Activated T-cell treated with anti-CD3 and anti-CD28 coated beads, Interleukin-2, amount 50 U/mL, for 72 hours (primary cell): ENCODE data around the gene CCDC27. TPM values are rescaled to one million over a fixed set of nuclear protein-coding genes. Genes with fewer than 3 reads are reported as not detected.

Experiments used
- ATAC-seq, 2 donors: fragments of 150-1000 bp; cut with Tn5 transposase; replicated peaks in 1 of 2; 2 replicates each; pipeline ENCODE4 v1.10.0; 2021; ENCODE audit warnings: moderate library complexity in 2 of 2, mild to moderate bottlenecking in 1 of 2
- DNase-seq, 2 donors: peaks; one replicate each; pipeline ENCODE4 v3.0.0; 2021 to 2022; ENCODE audit warnings: mixed read lengths in 1 of 2
- H3K27ac Mint-ChIP-seq: one replicate; pipeline ENCODE4 v1.8.0; 2022; ENCODE audit warnings: mild to moderate bottlenecking, moderate library complexity, mixed read lengths
- H3K27me3 Mint-ChIP-seq: one replicate; pipeline ENCODE4 v1.8.0; 2022; ENCODE audit warnings: low read depth, mixed read lengths
- H3K36me3 Mint-ChIP-seq, 2 donors: one replicate each; pipeline ENCODE4 v1.8.0; 2022; ENCODE audit warnings: mixed read lengths in 2 of 2, mild to moderate bottlenecking in 1 of 2; ENCODE audit not compliant: insufficient read depth in 2 of 2
- H3K4me1 Mint-ChIP-seq: one replicate; pipeline ENCODE4 v1.8.0; 2022; ENCODE audit warnings: low read depth, mixed read lengths
- H3K4me3 Mint-ChIP-seq, 2 donors: one replicate each; pipeline ENCODE4 v1.8.0; 2022; ENCODE audit warnings: mild to moderate bottlenecking in 2 of 2, mixed read lengths in 2 of 2, moderate library complexity in 2 of 2
- H3K9me3 Mint-ChIP-seq, 2 donors: one replicate each; pipeline ENCODE4 v1.8.0; 2022; ENCODE audit warnings: mixed read lengths in 2 of 2
- total RNA-seq, 2 donors: library from RNA; stranded (reverse); gene quantifications; one replicate each; pipeline ENCODE4 v1.2.3, GENCODE V29; 2022

Gene CCDC27
- total RNA-seq, 2 donors from 2014 or later, result not detected

- no peak for DNase-seq
- Mint-ChIP-seq H3K36me3 (peaks cover 8 to 9% of the 10 kb centered on the region in 2 donors), H3K4me3 (no peak overlapping the region), H3K9me3 (no peaks in the 10 kb centered on the region), H3K4me1 (peaks cover 10% of the 10 kb centered on the region), H3K27me3 (no peaks in the 10 kb centered on the region), H3K27ac (no peak overlapping the region)
- ATAC-seq, result no peak
These were observed 31.6 kb downstream of the CCDC27 start for GRCh38 chr1:3783651-3784474.

GRCh38 chr1:3785045-3785444 is 32.8 kb downstream of the CCDC27 start:
- Mint-ChIP-seq H3K27me3 (no peaks in the 10 kb centered on the region), H3K36me3 (peaks cover 6 to 8% of the 10 kb centered on the region in 2 donors), H3K4me1 (peaks cover 10% of the 10 kb centered on the region), H3K9me3 (no peaks in the 10 kb centered on the region), H3K4me3 (no peak overlapping the region), H3K27ac (no peak overlapping the region)
- DNase-seq (no peak), ATAC-seq (no peak)

- DNase-seq (peak in 1 of 2 donors; percentile 26), ATAC-seq (no peak)
- no peak overlapping the region for H3K27ac Mint-ChIP-seq
- peaks cover 4 to 6% of the 10 kb centered on the region in 2 donors for H3K36me3 Mint-ChIP-seq
- H3K4me3 Mint-ChIP-seq, result no peak overlapping the region
- H3K9me3 Mint-ChIP-seq, result no peaks in the 10 kb centered on the region
- H3K27me3 Mint-ChIP-seq, result no peaks in the 10 kb centered on the region
- H3K4me1 Mint-ChIP-seq, result peaks cover 10% of the 10 kb centered on the region
These were observed 33.4 kb downstream of the CCDC27 start for GRCh38 chr1:3785456-3786157.

- Mint-ChIP-seq H3K27ac (peak overlapping the region; percentile 44), H3K9me3 (no peaks in the 10 kb centered on the region), H3K36me3 (peaks cover 4% of the 10 kb centered on the region in 2 donors), H3K4me1 (peaks cover 10% of the 10 kb centered on the region), H3K27me3 (no peaks in the 10 kb centered on the region), H3K4me3 (peak overlapping the region; percentile 15 to 78)
- DNase-seq (no peak), ATAC-seq (no peak)
These were observed 34.5 kb downstream of the CCDC27 start for GRCh38 chr1:3786468-3787348.

- H3K9me3 Mint-ChIP-seq, result no peaks in the 10 kb centered on the region
- H3K36me3 Mint-ChIP-seq, result peaks cover 5% of the 10 kb centered on the region in 2 donors
- H3K27me3 Mint-ChIP-seq, result no peaks in the 10 kb centered on the region
- peak; percentile 89 to 97 for ATAC-seq
- H3K4me3 Mint-ChIP-seq, result peak overlapping the region; percentile 15 to 78
- peak overlapping the region; percentile 86 for H3K27ac Mint-ChIP-seq
- peak; percentile 53 to 82 for DNase-seq
- H3K4me1 Mint-ChIP-seq, result peaks cover 10% of the 10 kb centered on the region
These were observed 35.1 kb downstream of the CCDC27 start for GRCh38 chr1:3787349-3787715.

- ATAC-seq (peak in 1 of 2 donors; percentile 43), DNase-seq (no peak)
- H3K9me3 Mint-ChIP-seq, result no peaks in the 10 kb centered on the region
- no peaks in the 10 kb centered on the region for H3K27me3 Mint-ChIP-seq
- H3K36me3 Mint-ChIP-seq, result peaks cover 3 to 4% of the 10 kb centered on the region in 2 donors
- peaks cover 10% of the 10 kb centered on the region for H3K4me1 Mint-ChIP-seq
- peak overlapping the region in 1 of 2 donors; percentile 78 for H3K4me3 Mint-ChIP-seq
- peak overlapping the region; percentile 86 for H3K27ac Mint-ChIP-seq
These were observed 35.7 kb downstream of the CCDC27 start for GRCh38 chr1:3787745-3788605.

GRCh38 chr1:3788756-3789420 is 36.6 kb downstream of the CCDC27 start:
- Mint-ChIP-seq H3K4me1 (peaks cover 19% of the 10 kb centered on the region), H3K9me3 (no peaks in the 10 kb centered on the region), H3K27me3 (no peaks in the 10 kb centered on the region), H3K36me3 (peaks cover 3 to 4% of the 10 kb centered on the region in 2 donors), H3K4me3 (no peak overlapping the region), H3K27ac (no peak overlapping the region)
- ATAC-seq (no peak), DNase-seq (no peak)

GRCh38 chr1:3789421-3790300 is 37.4 kb downstream of the CCDC27 start:
- no peaks in the 10 kb centered on the region for H3K27me3 Mint-ChIP-seq
- H3K4me1 Mint-ChIP-seq, result peaks cover 27% of the 10 kb centered on the region
- peaks cover 3 to 4% of the 10 kb centered on the region in 2 donors for H3K36me3 Mint-ChIP-seq
- H3K4me3 Mint-ChIP-seq, result no peak overlapping the region
- H3K27ac Mint-ChIP-seq, result no peak overlapping the region
- no peaks in the 10 kb centered on the region for H3K9me3 Mint-ChIP-seq
- DNase-seq (no peak), ATAC-seq (no peak)

- no peak for DNase-seq
- ATAC-seq, result no peak
- no peaks in the 10 kb centered on the region for H3K9me3 Mint-ChIP-seq
- H3K36me3 Mint-ChIP-seq, result peaks cover 3 to 4% of the 10 kb centered on the region in 2 donors
- H3K4me1 Mint-ChIP-seq, result peaks cover 36% of the 10 kb centered on the region
- H3K27ac Mint-ChIP-seq, result no peak overlapping the region
- no peaks in the 10 kb centered on the region for H3K27me3 Mint-ChIP-seq
- H3K4me3 Mint-ChIP-seq, result no peak overlapping the region
These were observed 38.3 kb downstream of the CCDC27 start for GRCh38 chr1:3790500-3790923.

GRCh38 chr1:3790952-3791351 is 38.7 kb downstream of the CCDC27 start:
- Mint-ChIP-seq H3K27me3 (no peaks in the 10 kb centered on the region), H3K4me1 (peaks cover 36% of the 10 kb centered on the region), H3K9me3 (no peaks in the 10 kb centered on the region), H3K36me3 (peaks cover 3 to 4% of the 10 kb centered on the region in 2 donors), H3K27ac (no peak overlapping the region), H3K4me3 (no peak overlapping the region)
- no peak for DNase-seq
- no peak for ATAC-seq
